Prostate gland (tissue), 2 donors: ENCODE results near the gene AGBL4. TPM values are rescaled to one million over a fixed set of nuclear protein-coding genes. Genes with fewer than 3 reads are reported as not detected.

ENCODE experiments used
- DNase-seq: peaks from one replicate; pipeline ENCODE4 v3.0.0-alpha.2; 2019; ENCODE audit warnings: low spot score
- H3K27ac ChIP-seq, 2 donors: fragments of 200-600 bp; sonication (generic); 2 replicates each; pipeline ENCODE4 v1.5.1; 2017 to 2019
- H3K27me3 ChIP-seq: fragments of 200-600 bp; sonication (generic); replicated peaks from 2 replicates; pipeline ENCODE4 v1.5.1; 2019; ENCODE audit not compliant: insufficient read depth
- H3K36me3 ChIP-seq, 2 donors: fragments of 200-600 bp; sonication (generic); 1 replicate in 1 of 2; 2 replicates in 1 of 2; pipeline versions ENCODE4 v1.5.1 to v1.8.1; 2017 to 2019
- H3K4me1 ChIP-seq: fragments of 200-600 bp; sonication (generic); replicated peaks from 2 replicates; pipeline ENCODE4 v1.5.1; 2019
- H3K4me3 ChIP-seq, 2 donors: fragments of 200-600 bp; sonication (generic); 2 replicates each; pipeline ENCODE4 v1.5.1; 2017 to 2019
- H3K9me3 ChIP-seq: fragments of 200-600 bp; sonication (generic); 2 replicates; pipeline ENCODE4 v1.5.1; 2017
- CTCF ChIP-seq, 4 experiments: fragments of 200-600 bp in 2 of 4; fragments of 450-650 bp in 2 of 4; sonication (generic) in 2 of 4; IDR thresholded peaks; 1 replicate in 3 of 4; 2 replicates in 1 of 4; pipeline ENCODE4 v1.5.1; 2016 to 2019; ENCODE audit warnings: antibody characterized with exemption in 4 of 4, mild to moderate bottlenecking in 2 of 4, moderate library complexity in 2 of 4
- POLR2A ChIP-seq: fragments of 450-650 bp; IDR thresholded peaks from one replicate; pipeline ENCODE4 v1.6.1; 2016; ENCODE audit warnings: antibody characterized with exemption, mild to moderate bottlenecking
- POLR2AphosphoS5 ChIP-seq: sonication (generic); formaldehyde crosslinking; IDR thresholded peaks from one replicate; pipeline ENCODE4 v1.6.1; 2017; ENCODE audit warnings: antibody characterized with exemption
- WGBS: methylation state at CpG from one replicate; pipeline ENCODE4 v1.1.5; 2018; 5-methylcytosine and 5-hydroxymethylcytosine counted together
- intact Hi-C: fragments of 100-400 bp; cut with DNase I; formaldehyde crosslinking; loops from one replicate; pipeline ENCODE4 v1.14.2; 2022
- total RNA-seq, 2 donors: library from RNA; depleted of rRNA; stranded (reverse); fragments of >200 nt; gene quantifications; one replicate each; pipeline ENCODE4 v1.1.0, GENCODE V29; 2016

AGBL4 gene
- total RNA-seq, 2 donors from 2014 or later, result 0.82 to 2.7 TPM

GRCh38 chr1:49448200-49448599 lies 575.6 kb downstream of the AGBL4 start:
- no peak overlapping the region for H3K27ac ChIP-seq
- no peaks in the 10 kb centered on the region for H3K9me3 ChIP-seq
- intact Hi-C loops, result no loop called here
- 79% methylated on average over 2 of the region's 2 CpGs for WGBS
- TF ChIP-seq POLR2AphosphoS5, result no peak
- TF ChIP-seq CTCF (IDR thresholded peaks at IDR 0.05), result no peak
- no peak for TF ChIP-seq POLR2A
- no peaks in the 10 kb centered on the region for H3K36me3 ChIP-seq
- no peaks in the 10 kb centered on the region for H3K27me3 ChIP-seq
- no peak overlapping the region for H3K4me3 ChIP-seq
- no peaks in the 10 kb centered on the region for H3K4me1 ChIP-seq
- DNase-seq, result no peak

GRCh38 chr1:49436865-49437264 lies 586.9 kb downstream of the AGBL4 start:
- TF ChIP-seq POLR2AphosphoS5 (no peak), POLR2A (no peak), CTCF (IDR thresholded peaks at IDR 0.05) (no peak)
- H3K4me3 ChIP-seq, result no peak overlapping the region
- H3K27ac ChIP-seq, result no peak overlapping the region
- 59% methylated on average over 2 of the region's 2 CpGs for whole genome bisulfite sequencing
- intact Hi-C loops, result no loop called here
- no peaks in the 10 kb centered on the region for H3K27me3 ChIP-seq
- H3K9me3 ChIP-seq, result no peaks in the 10 kb centered on the region
- no peaks in the 10 kb centered on the region for H3K4me1 ChIP-seq
- H3K36me3 ChIP-seq, result no peaks in the 10 kb centered on the region
- no peak for DNase-seq

GRCh38 chr1:49435291-49435690 lies 588.5 kb downstream of the AGBL4 start:
- no peak overlapping the region for H3K27ac ChIP-seq
- H3K4me1 ChIP-seq, result no peaks in the 10 kb centered on the region
- H3K27me3 ChIP-seq, result no peaks in the 10 kb centered on the region
- no peak for TF ChIP-seq POLR2A
- no peak for TF ChIP-seq POLR2AphosphoS5
- no peak for TF ChIP-seq CTCF (IDR thresholded peaks at IDR 0.05)
- H3K4me3 ChIP-seq, result no peak overlapping the region
- intact Hi-C loops, result no loop called here
- H3K9me3 ChIP-seq, result no peaks in the 10 kb centered on the region
- H3K36me3 ChIP-seq, result no peaks in the 10 kb centered on the region
- DNase-seq, result no peak

- H3K36me3 ChIP-seq, result no peaks in the 10 kb centered on the region
- H3K27ac ChIP-seq, result no peak overlapping the region
- H3K27me3 ChIP-seq, result no peaks in the 10 kb centered on the region
- intact Hi-C loops, result no loop called here
- H3K9me3 ChIP-seq, result no peaks in the 10 kb centered on the region
- no peak for TF ChIP-seq CTCF (IDR thresholded peaks at IDR 0.05)
- no peaks in the 10 kb centered on the region for H3K4me1 ChIP-seq
- no peak overlapping the region for H3K4me3 ChIP-seq
- 72% methylated on average over 3 of the region's 3 CpGs for WGBS
- DNase-seq, result no peak
Measured at GRCh38 chr1:49424782-49425181, 599.0 kb downstream of the AGBL4 start.

GRCh38 chr1:49416758-49417157 lies 607.0 kb downstream of the AGBL4 start:
- no peaks in the 10 kb centered on the region for H3K4me1 ChIP-seq
- H3K27me3 ChIP-seq, result no peaks in the 10 kb centered on the region
- intact Hi-C loops, result no loop called here
- no peak overlapping the region for H3K27ac ChIP-seq
- H3K4me3 ChIP-seq, result no peak overlapping the region
- no peaks in the 10 kb centered on the region for H3K9me3 ChIP-seq
- DNase-seq, result no peak
- 97% methylated on average over 1 of the region's 1 CpG for WGBS
- H3K36me3 ChIP-seq, result no peaks in the 10 kb centered on the region
- TF ChIP-seq CTCF (IDR thresholded peaks at IDR 0.05), result no peak
- TF ChIP-seq POLR2A, result no peak
- TF ChIP-seq POLR2AphosphoS5, result no peak
